G401.6 (cell line): ENCODE results near the gene FBXO31.
"Not testable (repeated sequence)": the region's sequence is repeated elsewhere in the genome, so short reads cannot be mapped to it uniquely, and the experiment has no call there.

Experiments used
- FAIRE-seq: peaks from 2 replicates; lab custom pipeline; 2012; peaks lifted over from hg19 to GRCh38; lab: Jason Lieb, UNC

Gene FBXO31

DNA sequence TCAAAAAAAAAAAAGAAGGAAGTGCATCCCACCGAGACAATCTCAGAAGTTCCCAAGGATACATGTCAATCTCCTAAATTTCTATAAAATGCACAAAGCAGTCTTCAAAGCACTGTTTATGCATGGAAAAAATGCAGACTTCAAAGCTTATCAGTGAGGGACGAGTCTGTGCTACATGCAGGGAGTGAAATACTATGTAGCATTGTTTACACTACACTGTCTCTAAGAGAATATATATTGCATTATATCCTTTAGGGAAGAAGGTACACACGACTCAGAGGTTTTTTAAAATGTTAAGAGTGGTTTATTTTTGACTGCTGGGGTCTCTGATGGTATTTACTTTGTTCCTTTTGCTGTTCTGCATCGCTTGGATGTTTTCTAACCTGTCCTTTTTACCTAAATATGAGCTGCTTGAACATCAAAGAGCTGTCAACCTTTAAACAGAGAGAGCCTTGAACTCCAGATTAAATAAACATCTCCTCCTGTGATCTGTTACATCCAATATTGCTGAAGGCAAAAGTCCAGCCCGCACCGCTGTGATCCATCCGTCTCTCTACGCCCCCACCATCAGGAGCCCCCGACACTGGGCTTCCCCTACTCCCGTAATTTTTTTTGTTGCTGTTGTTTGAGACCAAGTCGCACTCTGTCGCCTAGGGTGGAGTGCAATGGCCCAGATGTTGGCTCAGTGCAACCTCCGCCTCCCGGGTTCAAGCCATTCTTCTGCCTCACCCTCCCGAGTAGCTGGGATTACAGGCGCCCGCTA is 1.4 kb downstream of the FBXO31 start:
- FAIRE-seq: no peak

DNA sequence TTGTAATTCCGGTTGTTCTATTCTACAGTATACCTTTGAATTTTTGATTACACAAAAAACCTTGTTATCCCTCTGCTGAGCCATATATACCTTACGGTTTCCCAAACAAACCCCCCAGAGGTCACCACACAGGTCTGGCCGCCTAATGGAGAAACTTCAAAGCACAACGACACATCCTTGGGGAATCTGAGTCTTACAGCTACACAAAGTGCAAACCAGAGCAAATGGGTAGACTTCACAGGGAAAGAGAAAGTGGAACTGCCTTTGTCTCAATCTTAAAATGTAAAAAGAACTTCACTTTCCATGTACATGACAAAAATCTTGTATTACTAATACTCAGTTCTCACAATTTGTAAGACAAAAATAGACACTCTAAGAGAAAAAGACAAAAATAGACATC is 2.7 kb downstream of the FBXO31 start:
- FAIRE-seq: no peak

DNA sequence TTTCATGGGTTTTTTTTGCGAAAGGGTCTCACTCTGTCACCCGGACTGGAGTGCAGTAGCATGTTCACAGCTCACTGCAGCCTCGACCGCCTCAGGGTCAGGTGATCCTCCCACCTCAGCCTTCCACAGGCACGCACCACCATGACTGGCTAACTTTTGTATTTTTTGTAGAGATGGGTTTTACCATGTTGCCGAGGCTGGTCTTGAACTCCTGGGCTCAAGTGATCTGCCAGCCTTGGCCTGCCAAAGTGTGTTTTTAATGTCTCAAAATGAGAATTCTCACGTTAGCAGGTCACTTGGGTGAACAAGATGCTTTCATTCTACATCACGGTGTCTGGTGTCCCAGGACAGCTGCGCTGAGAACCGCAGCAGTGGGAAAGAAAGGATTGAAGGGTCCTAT is 3.2 kb downstream of the FBXO31 start:
- no peak for FAIRE-seq

DNA sequence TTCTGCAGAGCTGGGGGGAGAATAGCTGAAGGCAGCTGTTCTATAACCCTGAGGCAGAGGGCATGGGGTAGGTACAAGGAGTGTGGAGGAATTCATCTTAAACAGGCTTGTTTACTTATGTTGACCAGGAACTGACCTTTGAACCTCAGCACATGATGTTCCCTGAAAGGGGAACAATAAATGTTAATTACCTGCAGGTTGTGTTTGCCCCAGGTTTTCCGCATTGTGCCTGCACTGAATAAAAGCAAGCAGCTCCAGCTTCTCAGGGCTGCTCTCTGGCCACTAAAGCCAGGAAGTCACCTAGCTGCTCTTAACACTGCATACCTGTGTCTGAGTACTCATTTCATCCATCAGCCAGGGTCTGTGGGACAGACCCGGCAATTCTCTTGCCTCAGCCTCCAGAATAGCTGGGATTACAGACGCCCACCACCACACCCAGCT is 4.2 kb downstream of the FBXO31 start:
- not testable (repeated sequence) for FAIRE-seq

- no peak for FAIRE-seq
These were observed 6.9 kb downstream of the FBXO31 start for GRCh38 chr16:87376660-87377059.

- FAIRE-seq: no peak
These were observed 8.0 kb downstream of the FBXO31 start for GRCh38 chr16:87375426-87376135.

DNA sequence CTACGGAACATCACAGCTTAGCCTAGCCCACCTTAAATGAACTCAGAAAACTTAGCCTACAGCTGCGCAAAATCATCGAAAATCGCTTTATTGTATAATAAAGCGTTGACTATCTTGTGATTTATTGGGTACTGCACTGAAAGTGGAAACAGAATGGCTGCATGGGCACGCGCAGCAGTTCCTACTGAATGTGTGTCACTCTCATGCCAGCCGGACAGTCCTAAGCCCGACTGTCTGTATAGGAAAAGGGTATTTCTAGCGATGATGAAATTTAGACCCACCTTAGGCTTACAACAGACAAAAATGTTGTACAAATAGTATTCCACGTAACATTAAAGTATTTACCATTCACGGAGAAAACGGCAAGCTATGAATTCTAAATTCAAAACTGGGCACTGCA is 9.3 kb downstream of the FBXO31 start:
- no peak for FAIRE-seq

DNA sequence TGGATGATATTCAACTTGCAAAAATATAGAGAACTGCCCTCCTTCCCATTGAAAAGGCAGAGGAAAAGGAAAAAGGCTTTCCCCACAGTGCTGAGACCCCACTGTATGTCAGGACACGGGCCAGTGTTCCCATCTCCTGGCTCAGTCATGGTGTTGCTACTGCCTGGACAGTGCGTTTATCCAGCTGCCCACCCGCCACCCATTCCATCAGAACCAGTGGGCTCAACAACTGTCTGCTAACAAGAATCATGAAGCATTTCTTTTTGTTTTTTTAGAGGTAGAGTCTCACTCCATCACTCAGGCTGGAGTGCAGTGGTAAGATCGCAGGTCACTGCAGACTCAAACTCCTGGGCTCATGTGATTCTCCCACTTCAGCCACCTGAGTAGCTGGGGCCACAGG is 11.3 kb downstream of the FBXO31 start:
- no peak for FAIRE-seq

- no peak for FAIRE-seq
These were observed 12.2 kb downstream of the FBXO31 start for GRCh38 chr16:87371261-87371866.

- no peak for FAIRE-seq
These were observed 13.5 kb downstream of the FBXO31 start for GRCh38 chr16:87369796-87370719.

- FAIRE-seq: no peak
These were observed 14.3 kb downstream of the FBXO31 start for GRCh38 chr16:87369117-87369765.

- no peak for FAIRE-seq
These were observed 15.4 kb downstream of the FBXO31 start for GRCh38 chr16:87368029-87368770.

DNA sequence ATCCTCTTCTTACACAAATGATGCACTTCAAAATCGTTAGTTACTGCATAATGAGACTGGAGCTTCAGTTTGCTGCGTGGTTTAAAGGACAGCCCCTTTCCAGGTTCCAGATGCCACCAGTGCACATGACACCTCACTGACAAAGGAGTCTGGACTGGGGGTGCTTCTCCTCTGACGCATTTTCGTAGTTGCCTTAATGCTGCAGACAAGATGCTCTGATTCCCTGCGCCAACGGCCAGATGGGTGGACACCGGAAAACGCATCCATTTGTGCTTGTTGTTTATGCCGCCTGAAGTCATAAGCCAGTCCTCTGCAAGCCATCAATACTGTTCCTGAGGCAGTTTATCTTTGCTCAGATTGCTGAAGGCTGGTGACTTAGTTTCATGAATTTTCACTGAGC is 16.0 kb downstream of the FBXO31 start:
- FAIRE-seq: no peak

- no peak for FAIRE-seq
These were observed 16.6 kb downstream of the FBXO31 start for GRCh38 chr16:87366930-87367329.

- FAIRE-seq: no peak
These were observed 17.3 kb downstream of the FBXO31 start for GRCh38 chr16:87366288-87366687.

DNA sequence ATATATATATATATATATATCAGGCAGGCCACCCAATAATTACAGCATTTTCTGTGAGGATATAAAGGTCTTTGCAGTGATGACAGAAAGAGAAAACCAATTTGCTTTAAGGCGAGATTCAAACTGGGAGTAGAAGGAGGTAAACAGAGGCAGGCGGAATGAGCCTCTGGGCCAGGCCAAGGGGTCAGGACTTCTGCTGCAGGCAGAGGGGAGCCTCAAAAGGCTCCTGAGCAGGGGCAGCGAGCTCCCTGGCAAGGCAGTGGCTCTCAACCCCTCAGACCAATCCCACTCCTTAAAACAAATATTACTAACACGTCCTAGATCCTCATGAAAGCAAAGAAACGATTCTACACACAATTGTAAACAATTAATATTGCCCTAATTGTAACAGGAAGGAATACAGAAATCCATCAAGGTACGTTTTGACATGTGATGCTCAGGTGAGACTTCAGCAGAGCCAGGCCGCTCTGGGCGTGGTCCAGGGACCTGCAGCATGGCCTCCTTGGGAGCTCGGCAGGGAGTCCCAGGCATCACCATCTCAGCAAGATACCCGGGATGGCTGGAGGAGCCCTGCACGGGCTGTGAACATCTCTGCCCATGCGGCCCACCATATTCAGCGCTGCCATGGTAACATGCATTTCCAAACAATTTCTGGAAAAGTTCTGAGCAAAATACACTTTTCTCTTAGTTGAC is 18.4 kb downstream of the FBXO31 start:
- FAIRE-seq: no peak

DNA sequence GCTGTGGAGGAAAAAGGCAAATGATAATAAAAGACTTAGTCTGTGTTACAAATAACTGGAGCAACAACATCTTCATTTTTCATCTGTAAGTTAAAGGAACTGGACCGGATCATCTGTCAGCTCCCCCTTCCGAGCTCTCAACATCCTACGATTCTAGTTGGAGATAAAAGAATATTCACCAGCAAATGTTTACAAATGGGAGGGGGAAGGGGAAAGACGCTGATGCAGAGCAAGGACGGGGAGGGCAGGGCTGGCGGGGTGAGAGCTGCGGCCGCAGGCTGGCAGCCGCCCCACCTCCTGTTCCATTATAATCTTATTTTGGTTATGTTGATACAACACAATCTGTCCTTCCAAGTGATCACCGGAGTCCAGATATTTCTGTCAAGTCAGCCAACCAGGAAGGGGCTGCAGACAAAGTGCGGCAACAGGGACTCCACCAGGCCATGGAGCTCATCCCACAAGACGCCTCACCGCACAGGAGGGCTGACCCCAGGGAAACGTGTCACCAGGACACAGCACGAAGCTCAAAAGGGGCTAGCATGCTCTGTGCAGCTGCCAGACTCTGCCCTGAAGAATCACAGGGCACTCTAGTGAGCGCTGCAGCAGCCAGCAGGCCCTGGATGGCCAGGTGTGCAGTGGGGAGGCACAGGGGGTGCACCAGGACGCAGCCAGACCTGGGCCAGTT is 19.7 kb downstream of the FBXO31 start:
- FAIRE-seq: no peak

GRCh38 chr16:87362828-87363559 is 20.6 kb downstream of the FBXO31 start:
- FAIRE-seq: not testable (repeated sequence)
